Kidney capillary endothelial cell (primary cell): ENCODE measurements around the gene MBNL3.

Experiments
- DNase-seq: peaks from one replicate; pipeline ENCODE4 v3.0.0-alpha.2; 2018; ENCODE audit warnings: low spot score

MBNL3 gene

DNA sequence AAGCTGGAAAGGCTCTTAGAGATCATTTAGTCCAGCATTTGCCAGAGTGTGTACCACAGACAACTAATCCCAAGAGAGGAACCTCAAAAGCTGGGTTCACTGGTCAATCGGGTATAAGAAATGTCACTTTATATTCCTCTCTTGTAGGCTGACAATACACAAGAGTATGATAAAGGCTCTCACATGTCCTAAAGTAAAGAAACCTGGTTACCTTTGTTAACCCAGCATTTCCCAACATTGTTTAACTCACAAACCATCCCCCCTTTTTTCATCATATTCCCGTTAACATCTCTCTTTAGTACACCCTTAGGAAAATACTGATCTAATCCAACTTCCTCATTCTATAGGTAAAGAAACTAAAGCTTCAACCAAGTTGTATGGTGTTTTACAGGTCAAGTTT lies 74.4 kb downstream of the MBNL3 start:
- no peak for DNase-seq

DNA sequence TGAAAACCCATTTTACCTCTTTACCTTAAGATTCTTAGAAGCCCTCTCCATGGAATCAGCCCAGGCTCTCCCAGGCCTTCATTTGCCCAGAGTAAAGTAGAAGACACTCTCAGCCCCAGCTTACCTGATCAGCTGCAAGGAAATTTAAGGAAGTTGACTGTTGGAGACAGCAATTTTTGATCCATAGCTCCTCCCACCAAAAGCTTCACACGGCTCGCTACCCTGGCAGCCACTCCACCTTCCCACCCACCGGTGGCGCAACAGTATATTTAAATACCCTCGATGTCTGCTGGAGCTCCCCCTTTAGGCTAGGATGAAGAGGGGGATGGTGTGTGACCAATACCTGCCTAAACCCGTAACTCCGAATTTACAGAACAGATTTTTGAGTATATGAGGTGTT lies 75.4 kb downstream of the MBNL3 start:
- no peak for DNase-seq

GRCh38 chrX:132412208-132412607 lies 76.6 kb downstream of the MBNL3 start:
- no peak for DNase-seq

GRCh38 chrX:132411310-132411977 lies 77.4 kb downstream of the MBNL3 start:
- DNase-seq = no peak

- no peak for DNase-seq
Measured at GRCh38 chrX:132409780-132410556, 78.9 kb downstream of the MBNL3 start.

GRCh38 chrX:132407691-132408090 lies 81.1 kb downstream of the MBNL3 start:
- no peak for DNase-seq

- DNase-seq = no peak
Measured at GRCh38 chrX:132406106-132406505, 82.7 kb downstream of the MBNL3 start.

DNA sequence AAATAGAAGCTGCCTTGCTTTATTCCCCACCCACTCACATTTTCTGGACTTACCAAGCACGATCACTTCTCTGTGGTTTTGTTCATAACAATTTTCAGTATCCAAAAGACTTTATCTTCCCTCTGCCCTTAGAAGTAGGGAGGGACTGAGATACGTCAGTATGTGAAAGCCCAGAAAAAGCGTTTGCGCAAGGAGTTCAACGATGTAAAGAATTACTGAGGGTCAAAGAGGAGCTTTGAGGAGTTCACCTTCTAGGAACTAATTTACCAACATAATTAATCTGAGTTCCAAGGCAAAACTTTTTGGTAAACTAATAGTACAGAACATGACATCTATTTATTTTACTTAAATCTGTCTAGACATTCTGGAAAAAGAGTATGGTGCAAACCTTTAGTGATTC lies 84.6 kb downstream of the MBNL3 start:
- DNase-seq = no peak

DNA sequence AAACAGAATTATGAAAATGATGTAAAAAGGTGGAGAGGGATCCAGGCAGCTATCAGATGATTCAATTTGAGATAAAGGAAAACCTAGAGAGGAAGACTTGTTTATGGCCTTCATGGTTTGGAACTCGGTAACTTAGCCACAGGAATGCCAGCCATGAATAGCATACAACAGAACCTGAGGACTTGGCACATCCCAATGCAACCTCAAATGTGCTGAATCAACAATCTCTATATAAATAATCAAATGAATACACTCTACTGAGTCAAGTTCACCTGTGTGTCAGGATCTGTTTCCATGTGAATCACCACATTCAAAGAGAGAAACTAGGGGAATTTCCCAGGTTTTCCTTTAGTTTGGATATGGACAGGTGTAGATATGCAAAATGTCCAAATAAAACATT lies 86.9 kb downstream of the MBNL3 start:
- no peak for DNase-seq

DNA sequence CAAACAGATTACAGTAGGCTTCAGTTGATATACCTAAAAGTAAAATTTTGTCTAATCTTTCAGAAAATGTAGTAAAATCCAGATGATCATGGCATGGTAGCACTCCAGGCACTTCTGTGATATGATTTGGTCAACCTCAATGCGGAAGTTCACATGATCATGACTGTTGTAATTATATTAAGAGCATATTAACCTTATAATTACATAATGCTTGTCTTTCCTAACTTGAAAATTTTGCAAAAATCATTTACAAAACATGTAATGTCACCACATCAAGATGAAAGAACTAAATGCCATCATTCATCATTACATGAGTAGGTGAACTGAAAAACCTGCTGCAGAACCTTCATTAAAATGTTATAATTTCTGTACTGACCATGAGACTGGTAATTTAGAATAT lies 88.1 kb downstream of the MBNL3 start:
- DNase-seq = no peak

DNA sequence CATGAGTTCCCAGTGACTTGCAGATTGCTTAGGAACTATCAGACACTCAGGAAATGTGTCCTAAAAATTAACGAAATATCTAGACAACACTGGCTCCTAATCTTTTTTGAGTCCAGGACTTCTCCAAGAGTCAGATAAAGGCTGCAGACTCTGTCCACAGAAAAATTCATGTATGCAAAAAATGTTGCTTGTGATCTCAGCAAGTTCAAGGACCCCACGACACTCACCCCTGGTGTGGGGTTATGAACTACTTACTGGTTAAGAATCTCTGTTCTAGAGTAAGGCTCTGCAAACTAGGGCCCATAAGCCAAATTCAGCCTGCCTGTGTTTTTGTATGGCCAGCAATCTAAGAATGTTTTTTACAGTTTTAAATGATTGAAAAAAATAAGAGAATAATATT lies 93.2 kb downstream of the MBNL3 start:
- DNase-seq = no peak

- DNase-seq = no peak
Measured at GRCh38 chrX:132395026-132395425, 93.8 kb downstream of the MBNL3 start.

GRCh38 chrX:132394591-132394990 lies 94.2 kb downstream of the MBNL3 start:
- DNase-seq = no peak

DNA sequence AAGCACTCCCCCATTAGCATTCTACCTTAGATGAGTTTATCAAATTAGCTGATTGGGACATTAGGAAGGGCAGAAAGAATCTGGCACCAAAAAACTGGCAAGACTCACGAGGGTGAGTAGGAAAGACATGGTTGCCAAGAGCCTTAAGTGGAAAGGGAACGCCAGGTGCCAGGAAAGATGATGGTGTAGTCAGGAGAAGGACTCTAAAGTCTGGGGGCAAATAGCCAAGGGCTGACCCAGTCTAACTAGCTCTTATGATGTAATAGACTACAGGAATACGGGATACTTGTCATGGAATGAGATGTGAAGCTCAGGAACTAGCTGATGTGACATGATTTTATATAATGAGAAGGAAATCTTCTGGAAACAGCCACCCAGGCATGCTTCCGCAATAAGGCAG lies 94.8 kb downstream of the MBNL3 start:
- no peak for DNase-seq

DNA sequence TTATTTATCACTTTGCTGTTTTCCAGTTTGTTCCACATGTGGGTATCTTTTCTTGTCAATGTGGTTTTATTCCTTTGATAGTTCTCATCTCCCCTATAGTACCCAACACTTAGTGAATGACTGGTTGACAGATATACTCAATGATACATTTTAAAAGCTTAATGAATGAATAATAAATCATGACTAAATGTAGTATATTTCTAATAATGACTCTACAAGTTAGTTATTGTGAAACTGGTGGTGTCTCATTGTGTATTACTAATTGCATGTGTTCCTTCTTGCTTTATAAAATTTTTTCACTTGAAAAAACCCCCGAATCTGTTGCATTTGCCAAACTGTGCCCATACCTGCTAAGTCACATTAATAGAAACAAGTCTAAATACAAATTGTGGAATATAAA lies 95.4 kb downstream of the MBNL3 start:
- no peak for DNase-seq

GRCh38 chrX:132393085-132393484 lies 95.8 kb downstream of the MBNL3 start:
- DNase-seq = no peak

DNA sequence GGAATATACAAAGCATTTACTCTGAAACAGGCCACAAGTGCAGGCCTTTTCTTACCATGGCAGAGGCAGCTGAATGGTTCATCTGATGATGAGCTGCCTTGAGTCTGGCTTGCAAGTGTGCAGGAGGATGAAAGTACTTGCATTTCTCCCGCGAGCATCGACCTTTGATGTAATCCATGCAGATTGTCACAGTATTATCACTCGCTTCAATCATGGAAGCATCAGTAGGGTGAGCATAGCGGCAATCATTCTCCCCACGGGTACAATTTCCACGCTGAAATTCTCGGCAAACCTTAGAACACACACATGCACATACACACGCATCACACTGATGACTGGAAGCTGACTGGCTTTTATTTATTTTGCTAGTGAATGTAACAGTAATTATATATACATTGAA lies 98.0 kb downstream of the MBNL3 start:
- DNase-seq = no peak

DNA sequence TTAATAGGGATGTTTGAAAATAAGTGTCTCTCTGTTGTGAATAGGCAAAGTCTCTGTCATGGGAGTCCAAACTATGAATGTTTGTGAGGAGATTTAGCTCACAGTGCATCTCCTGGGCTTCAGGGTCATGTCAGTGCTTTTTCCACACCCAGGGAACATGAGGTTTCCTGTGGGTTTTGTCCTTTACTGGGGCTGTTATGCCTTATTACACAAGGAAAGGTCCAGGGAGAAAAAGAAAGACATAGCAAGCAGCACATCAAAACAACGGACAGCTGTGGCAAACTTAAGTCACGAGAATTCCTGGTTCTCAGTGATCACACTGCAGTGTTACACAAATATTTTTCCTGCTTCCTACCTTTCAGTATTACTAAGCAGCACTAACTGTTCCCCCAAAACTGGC lies 99.4 kb downstream of the MBNL3 start:
- DNase-seq = no peak

- DNase-seq = no peak
Measured at GRCh38 chrX:132388371-132388770, 100.5 kb downstream of the MBNL3 start.

DNA sequence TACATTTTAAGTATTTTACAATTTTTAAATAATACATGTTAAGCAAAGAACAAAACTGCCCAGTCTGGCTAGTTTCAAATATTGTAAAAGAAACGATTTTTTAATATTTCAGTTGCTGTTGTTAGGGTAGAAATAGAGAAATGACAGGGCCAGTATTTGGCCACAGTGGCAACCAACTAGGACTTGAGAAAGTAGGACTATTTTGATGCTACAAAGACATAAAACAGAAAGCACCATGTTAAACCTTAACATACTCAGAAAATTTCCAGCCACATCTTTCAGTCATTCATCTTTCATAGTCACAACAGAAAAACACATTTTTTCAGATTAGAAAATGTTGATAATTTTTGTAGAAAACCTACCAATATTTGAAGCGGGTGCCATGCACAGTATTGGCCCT lies 104.5 kb downstream of the MBNL3 start:
- no peak for DNase-seq

DNA sequence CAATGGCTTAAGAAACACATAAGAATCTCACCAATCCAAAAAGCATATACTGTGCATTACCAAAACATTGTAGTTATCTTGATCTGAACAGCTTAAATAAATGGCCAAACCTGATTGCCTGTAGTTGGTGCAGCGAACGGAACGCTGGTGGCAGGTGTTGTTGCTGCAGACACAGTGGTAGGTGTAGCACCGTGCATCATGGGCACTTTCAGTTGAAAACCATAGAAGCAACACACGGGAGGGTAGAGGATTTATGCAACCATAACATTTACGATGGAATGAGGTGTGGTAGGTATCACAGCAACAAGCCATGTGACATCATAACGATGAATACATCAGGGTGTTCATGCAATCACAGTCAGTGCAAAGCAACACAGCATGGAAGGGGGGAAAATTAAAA lies 106.8 kb downstream of the MBNL3 start:
- DNase-seq = no peak

GRCh38 chrX:132378281-132378680 lies 110.6 kb downstream of the MBNL3 start:
- DNase-seq = no peak

DNA sequence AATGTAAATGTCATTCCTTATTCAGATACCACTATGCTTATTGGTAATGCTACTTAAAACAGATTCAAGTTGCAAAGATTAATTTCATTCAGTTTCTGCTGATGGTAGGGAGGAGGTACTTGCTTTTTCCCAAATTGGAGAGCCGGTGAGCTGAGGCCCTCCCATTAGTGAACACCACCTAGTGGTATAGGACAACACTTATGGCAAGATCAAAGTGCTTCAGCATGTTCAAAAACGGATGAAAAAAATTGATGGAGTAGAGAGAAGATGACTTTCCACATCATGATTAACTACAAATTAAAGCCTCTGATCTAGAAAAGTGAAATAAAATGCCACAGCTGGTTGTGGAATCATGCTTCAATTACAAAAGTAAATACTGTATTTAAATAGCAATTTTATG lies 112.9 kb downstream of the MBNL3 start:
- DNase-seq = no peak

GRCh38 chrX:132373610-132374009 lies 115.2 kb downstream of the MBNL3 start:
- DNase-seq = no peak
